Myocyte (in vitro differentiated cells): ENCODE results near the gene PIK3R3. TPM values are rescaled to one million over a fixed set of nuclear protein-coding genes. Genes with fewer than 3 reads are reported as not detected.
"Not testable (repeated sequence)": the region's sequence is repeated elsewhere in the genome, so short reads cannot be mapped to it uniquely, and the experiment has no call there.

Source experiments
- DNase-seq: peaks from one replicate; pipeline ENCODE4 v3.0.0-alpha.2; 2012; ENCODE audit warnings: low read depth
- total RNA-seq: library from RNA; depleted of rRNA; stranded (reverse); fragments of >200 nt; gene quantifications from 2 replicates; pipeline ENCODE4 v1.2.3, GENCODE V29; 2014

Gene PIK3R3
- total RNA-seq, 1 donor from 2014 or later, result 27.7 TPM

- DNase-seq, result peak; percentile 39
These were observed 62.1 kb downstream of the PIK3R3 start for GRCh38 chr1:46070164-46070814.

GRCh38 chr1:46068525-46068924, 63.9 kb downstream of the PIK3R3 start:
- no peak for DNase-seq

DNA sequence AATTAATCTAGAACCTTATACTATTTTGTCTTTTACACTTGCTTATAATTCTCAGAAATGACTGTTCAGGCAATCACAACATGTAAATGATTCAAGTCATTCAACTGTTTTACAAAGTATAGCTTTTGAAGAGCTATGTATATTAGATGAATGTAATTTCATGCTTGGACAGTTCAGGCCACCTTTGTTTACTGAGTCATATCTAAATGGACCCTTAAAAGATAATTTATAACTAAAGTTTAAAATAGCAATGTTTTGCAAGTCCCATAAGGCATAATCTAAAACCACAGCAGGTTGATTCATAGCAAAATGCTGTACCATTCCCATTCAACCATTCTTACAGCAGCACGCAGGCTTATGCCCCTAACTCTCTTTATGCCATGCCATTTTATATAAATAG, 64.8 kb downstream of the PIK3R3 start:
- no peak for DNase-seq

GRCh38 chr1:46065405-46065804, 67.0 kb downstream of the PIK3R3 start:
- no peak for DNase-seq

- no peak for DNase-seq
These were observed 67.7 kb downstream of the PIK3R3 start for GRCh38 chr1:46064708-46065107.

GRCh38 chr1:46062651-46063319, 69.6 kb downstream of the PIK3R3 start:
- peak; percentile 12 for DNase-seq

DNA sequence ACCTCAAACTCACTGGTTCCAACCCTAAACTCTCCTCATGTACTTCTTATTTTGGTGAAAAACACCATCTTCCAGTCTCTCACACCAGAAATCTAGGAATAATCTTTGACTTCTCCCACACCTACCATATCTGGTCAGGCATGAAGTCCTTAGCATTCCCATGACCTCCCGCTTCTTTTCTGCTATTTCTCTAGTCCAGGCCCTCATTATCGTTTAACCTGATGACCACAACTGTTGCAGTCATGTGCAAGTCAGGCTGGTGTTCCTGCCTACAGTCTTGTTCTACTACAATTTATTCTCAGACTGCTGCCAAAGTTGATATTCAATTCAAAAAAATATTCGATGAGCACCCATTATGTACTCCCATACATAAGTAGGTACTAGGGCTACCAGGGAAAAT, 71.3 kb downstream of the PIK3R3 start:
- DNase-seq, result no peak

DNA sequence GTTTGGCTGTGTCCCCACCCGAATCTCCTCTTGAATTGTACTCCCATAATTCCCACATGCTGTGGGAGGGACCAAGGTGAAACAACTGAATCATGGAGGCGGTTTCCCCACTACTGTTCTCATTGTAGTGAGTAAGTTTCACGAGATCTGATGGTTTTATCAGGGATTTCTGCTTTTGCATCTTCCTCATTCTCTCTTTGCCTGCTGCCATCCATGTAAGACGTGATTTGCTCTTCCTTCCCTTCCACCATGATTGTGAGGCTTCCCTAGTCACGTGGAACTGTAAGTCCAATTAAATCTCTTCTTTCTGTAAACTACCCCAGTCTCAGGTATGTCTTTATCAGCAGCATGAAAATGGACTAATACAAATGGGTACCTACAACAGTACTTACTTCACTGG, 73.5 kb downstream of the PIK3R3 start:
- no peak for DNase-seq

GRCh38 chr1:46057781-46058180, 74.6 kb downstream of the PIK3R3 start:
- DNase-seq, result no peak

GRCh38 chr1:46057215-46057614, 75.2 kb downstream of the PIK3R3 start:
- DNase-seq, result not testable (repeated sequence)

- DNase-seq, result no peak
These were observed 76.1 kb downstream of the PIK3R3 start for GRCh38 chr1:46056325-46056724.

DNA sequence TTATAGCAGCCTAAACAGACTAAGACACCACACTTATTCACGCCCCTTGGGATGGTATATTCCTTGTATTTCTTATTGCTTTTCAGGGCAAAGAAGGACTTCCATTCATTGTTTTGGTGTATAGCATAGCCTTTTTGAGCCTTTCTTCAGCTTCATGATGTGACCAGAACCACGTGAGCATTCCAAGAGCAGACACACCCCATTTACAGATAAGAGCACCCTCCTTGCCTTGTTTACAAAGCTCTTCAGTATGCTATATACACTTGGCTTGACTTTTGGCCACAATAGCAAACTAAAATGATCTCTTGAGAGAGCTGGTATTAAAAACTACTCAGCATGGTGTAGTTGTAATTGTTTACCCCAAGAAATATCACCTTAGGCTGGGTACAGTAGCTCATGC, 78.7 kb downstream of the PIK3R3 start:
- no peak for DNase-seq

- no peak for DNase-seq
These were observed 88.3 kb downstream of the PIK3R3 start for GRCh38 chr1:46044116-46044515.

- no peak for DNase-seq
These were observed 88.9 kb downstream of the PIK3R3 start for GRCh38 chr1:46043458-46044017.

DNA sequence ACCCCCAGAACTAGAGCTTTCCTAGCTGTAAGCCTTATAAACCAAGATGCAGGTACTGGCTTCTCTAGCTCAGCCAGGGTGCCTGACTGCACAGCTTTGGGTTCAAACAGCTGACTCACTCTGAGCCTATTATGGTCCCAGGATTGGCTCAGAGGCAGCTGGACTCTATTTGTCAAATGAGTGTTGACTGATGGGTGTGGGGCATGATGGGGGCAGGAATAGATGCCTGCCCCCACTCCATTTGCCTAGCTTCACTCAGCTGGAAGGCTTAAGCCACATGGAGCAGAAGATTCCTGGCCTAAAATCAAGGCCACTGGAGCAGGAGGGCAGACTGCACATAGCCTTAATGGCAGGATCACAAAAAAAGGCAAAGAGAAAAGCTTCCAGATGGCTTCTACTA, 90.5 kb downstream of the PIK3R3 start:
- DNase-seq, result peak; percentile 90

DNA sequence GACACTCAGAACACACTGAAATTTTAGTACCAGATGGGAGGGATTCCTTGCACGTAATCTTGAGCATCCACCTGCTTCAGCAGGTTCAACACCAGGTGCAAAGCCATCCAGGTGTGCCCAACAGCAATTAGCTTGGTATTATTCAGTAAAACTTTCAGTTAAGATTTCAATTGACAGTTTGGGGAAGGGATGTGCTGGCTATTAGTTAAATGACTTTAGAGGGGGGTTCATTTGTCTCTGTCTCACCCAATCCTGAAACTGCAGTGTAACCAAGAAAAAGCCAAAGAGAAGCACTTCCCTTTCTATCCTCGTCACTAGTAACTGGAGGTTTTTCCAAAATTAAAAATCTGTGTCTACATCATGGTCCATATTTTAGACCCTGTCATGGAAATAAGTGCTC, 90.9 kb downstream of the PIK3R3 start:
- DNase-seq, result no peak

GRCh38 chr1:46039571-46040052, 92.8 kb downstream of the PIK3R3 start:
- no peak for DNase-seq

- peak; percentile 85 for DNase-seq
These were observed 95.3 kb downstream of the PIK3R3 start for GRCh38 chr1:46036894-46037839.

- DNase-seq, result no peak
These were observed 97.6 kb downstream of the PIK3R3 start for GRCh38 chr1:46034601-46035516.

DNA sequence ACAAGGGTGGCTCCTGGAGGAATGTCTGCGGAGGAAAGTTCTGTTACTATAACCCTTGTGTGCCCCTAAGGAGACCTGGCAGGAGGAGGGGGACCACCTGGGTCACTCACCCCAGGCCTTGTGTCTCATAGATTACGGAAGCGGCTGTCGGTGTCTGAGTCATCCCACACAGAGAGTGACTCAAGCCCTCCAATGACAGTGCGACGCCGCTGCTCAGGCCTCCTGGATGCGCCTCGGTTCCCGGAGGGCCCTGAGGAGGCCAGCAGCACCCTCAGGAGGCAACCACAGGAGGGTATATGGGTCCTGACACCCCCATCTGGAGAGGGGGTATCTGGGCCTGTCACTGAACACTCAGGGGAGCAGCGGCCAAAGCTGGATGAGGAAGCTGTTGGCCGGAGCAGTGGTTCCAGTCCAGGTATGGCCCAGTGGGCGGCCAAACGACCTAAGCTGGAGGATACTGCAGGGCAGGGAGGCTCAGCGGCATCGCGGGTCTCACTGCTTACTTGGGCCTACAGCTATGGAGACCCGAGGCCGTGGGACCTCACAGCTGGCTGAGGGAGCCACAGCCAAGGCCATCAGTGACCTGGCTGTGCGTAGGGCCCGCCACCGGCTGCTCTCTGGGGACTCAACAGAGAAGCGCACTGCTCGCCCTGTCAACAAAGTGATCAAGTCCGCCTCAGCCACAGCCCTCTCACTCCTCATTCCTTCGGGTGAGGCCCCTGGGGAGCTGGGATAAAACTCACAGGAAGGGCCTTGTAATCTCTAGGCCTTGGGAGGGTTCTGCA, 101.4 kb downstream of the PIK3R3 start:
- no peak for DNase-seq
